Uterus (tissue), 2 donors: ENCODE measurements around the gene VWF.

ENCODE experiments used
- POLR2A ChIP-seq, 2 donors: fragments of 450-650 bp; IDR thresholded peaks; one replicate each; pipeline ENCODE4 v1.6.1; 2016; ENCODE audit warnings: antibody characterized with exemption in 2 of 2, mild to moderate bottlenecking in 1 of 2, moderate library complexity in 1 of 2
- TF ChIP-seq, protein P1 (sequence below), 4 experiments: fragments of 200-600 bp in 2 of 4; fragments of 450-650 bp in 2 of 4; sonication (generic) in 2 of 4; IDR thresholded peaks; one replicate each; pipeline ENCODE4 v1.5.1; 2016 to 2019; ENCODE audit warnings: antibody characterized with exemption in 4 of 4, mild to moderate bottlenecking in 2 of 4, moderate library complexity in 1 of 4

GRCh38 chr12:5901416-5901815 is 223.1 kb downstream of the VWF start:
- TF ChIP-seq, protein P1, sequence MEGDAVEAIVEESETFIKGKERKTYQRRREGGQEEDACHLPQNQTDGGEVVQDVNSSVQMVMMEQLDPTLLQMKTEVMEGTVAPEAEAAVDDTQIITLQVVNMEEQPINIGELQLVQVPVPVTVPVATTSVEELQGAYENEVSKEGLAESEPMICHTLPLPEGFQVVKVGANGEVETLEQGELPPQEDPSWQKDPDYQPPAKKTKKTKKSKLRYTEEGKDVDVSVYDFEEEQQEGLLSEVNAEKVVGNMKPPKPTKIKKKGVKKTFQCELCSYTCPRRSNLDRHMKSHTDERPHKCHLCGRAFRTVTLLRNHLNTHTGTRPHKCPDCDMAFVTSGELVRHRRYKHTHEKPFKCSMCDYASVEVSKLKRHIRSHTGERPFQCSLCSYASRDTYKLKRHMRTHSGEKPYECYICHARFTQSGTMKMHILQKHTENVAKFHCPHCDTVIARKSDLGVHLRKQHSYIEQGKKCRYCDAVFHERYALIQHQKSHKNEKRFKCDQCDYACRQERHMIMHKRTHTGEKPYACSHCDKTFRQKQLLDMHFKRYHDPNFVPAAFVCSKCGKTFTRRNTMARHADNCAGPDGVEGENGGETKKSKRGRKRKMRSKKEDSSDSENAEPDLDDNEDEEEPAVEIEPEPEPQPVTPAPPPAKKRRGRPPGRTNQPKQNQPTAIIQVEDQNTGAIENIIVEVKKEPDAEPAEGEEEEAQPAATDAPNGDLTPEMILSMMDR (IDR thresholded peaks at IDR 0.05), result no peak
- TF ChIP-seq POLR2A (IDR thresholded peaks at IDR 0.05), result no peak
